NCI-H446 treated with DMSO at 0.1 percent for 48 hours (cell line): ENCODE measurements around the gene PPFIBP1.
A peak's percentile ranks its signal among the peaks of the same experiment; 100 is the strongest.
"Not testable (repeated sequence)": the region's sequence is repeated elsewhere in the genome, so short reads cannot be mapped to it uniquely, and the experiment has no call there.

Source experiments
- DNase-seq: peaks from one replicate; lab custom pipeline; 2025; lab: John Stamatoyannopoulos, UW

The PPFIBP1 gene

DNA sequence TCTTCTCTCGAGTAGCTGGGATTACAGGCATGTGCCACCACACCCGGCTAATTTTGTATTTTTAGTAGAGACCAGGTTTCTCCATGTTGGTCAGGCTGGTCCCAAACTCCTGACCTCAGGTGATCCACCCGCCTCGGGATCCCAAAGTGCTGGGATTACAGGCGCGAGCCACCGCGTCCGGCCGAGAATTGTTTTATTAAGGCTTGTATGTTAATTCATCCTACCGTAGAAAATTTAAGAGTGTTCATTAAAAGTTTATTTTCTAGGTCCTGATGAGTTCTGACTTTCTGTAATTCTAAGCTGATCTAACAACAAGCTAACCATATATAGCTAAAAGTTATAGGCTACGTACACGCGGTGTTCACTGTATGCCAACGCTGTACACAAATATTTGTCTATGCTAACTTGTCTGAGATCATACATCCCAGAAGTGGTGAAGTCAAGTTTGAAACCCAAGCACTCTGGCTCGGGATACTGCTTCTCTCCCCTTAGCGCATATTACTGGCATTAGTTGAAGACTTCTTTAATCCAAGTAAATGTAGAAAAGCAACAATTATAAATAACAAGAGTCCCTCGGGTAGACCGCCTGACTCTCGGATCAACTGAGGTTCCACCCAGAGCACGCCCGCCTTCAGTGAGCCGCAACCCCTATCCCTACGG, 186.1 kb downstream of the PPFIBP1 start:
- no peak for DNase-seq

DNA sequence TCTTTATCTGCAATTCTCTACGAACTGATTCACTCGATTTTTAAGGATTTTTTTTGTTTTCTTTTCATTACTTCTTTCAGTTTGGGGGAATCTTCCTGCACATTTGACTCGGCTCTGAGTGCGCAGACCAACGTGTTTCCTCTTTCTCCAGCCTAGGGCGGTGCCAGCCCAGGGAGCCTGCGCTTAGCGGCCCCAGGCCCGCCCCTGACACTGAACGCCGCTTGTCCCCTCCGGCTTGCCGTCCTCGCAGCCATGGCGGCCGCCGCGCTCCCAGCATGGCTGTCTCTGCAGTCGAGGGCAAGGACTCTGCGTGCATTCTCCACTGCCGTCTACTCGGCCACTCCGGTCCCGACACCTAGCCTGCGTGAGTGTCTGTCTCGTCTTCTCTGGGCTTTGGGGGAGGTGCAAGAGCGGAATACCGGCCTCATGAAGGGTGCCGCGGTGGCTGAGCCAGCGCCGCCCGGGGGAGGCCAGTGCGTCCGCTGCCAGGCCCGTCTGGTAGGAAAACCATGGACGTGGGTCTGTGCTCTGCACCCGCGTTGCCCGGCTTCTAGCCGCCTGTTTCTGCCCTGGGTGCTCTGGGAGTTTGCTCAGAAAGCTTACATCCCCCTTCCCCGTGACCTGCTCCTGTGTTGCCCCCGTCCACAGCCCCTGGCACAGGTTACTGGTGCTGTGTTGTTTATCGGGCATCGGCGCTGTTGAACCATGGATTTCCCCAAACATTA, 186.7 kb downstream of the PPFIBP1 start, which contains the start of gene MRPS35:
Gene MRPS35, plus strand, starts transcription at position 241 of the 725 bp plus-strand sequence. Its CDS starts 12 bp downstream, at position 253.
- DNase-seq, result peak; percentile 72

GRCh38 chr12:27711317-27711682, 187.3 kb downstream of the PPFIBP1 start:
- no peak for DNase-seq

GRCh38 chr12:27711967-27712366, 188.0 kb downstream of the PPFIBP1 start:
- no peak for DNase-seq

- no peak for DNase-seq
Measured at GRCh38 chr12:27723212-27723611, 199.2 kb downstream of the PPFIBP1 start.

DNA sequence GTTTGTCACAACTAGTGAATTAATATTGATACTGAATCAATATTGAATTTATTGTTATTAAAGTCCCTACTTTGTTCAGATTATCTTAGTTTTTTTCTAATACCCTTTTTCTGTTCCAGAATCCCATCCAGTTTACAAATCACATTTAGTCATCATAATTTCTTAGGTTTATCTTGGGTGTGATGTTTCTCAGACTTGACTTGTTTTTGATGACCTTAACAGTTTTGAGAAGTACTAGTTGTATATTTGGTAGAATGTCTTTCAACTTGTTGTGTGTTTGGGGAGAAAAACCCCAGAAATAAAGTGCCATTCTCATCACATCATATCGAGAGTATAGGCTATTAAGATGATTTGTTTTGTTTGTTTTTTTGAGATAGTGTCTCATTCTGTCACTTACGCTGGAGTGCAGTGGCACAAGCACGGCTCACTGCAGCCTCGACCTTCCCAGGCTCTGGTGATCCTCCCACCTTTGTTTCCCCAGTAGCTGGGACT, 206.1 kb downstream of the PPFIBP1 start:
- no peak for DNase-seq

DNA sequence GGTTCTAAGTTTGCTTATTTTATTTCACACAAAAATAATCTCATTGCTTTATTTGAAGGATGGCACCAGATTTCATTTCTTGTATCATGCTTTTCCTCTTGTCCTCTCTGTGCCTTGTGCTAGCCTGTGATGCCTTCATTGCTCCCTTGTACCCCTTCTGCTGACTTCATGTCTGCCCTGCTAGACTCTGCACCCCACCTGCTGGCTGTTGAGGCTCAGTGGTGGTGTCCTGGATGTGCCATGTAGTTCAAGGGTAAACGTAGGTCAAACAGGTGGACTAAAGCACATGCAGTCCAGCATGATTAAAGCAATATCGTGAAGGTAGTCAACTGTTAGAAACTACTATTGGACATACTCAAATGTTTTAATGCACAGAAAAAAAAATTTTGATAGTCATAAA, 208.3 kb downstream of the PPFIBP1 start:
- DNase-seq, result no peak

GRCh38 chr12:27733052-27733656, 209.1 kb downstream of the PPFIBP1 start:
- no peak for DNase-seq

GRCh38 chr12:27733791-27734190, 209.8 kb downstream of the PPFIBP1 start:
- no peak for DNase-seq

- DNase-seq, result not testable (repeated sequence)
Measured at GRCh38 chr12:27734321-27734720, 210.3 kb downstream of the PPFIBP1 start.

GRCh38 chr12:27743601-27744000, 219.6 kb downstream of the PPFIBP1 start:
- DNase-seq, result no peak
